Stimulated activated naive CD8-positive, alpha-beta T cell treated with anti-CD3 and anti-CD28 coated beads, Interleukin-15, Interleukin-2, amounts not matched to agents 100 U/mL and 50 U/mL, for 24 hours (primary cell): ENCODE data around the gene ERC2.

Experiments used
- ATAC-seq: fragments of 150-1000 bp; cut with Tn5 transposase; one replicate; pipeline ENCODE4 v1.10.0; 2021
- DNase-seq: peaks from one replicate; pipeline ENCODE4 v3.0.0; 2021

Gene ERC2

GRCh38 chr3:55555873-55556618 is 912.2 kb downstream of the ERC2 start:
- DNase-seq (no peak), ATAC-seq (no peak)

GRCh38 chr3:55554634-55555425 is 913.4 kb downstream of the ERC2 start:
- ATAC-seq (no peak), DNase-seq (no peak)

- DNase-seq (no peak), ATAC-seq (no peak)
Observed at GRCh38 chr3:55551644-55552043, 916.6 kb downstream of the ERC2 start.

GRCh38 chr3:55549177-55549576 is 919.1 kb downstream of the ERC2 start:
- no peak for DNase-seq
- ATAC-seq, result no peak

- ATAC-seq (no peak), DNase-seq (no peak)
Observed at GRCh38 chr3:55546866-55547669, 921.2 kb downstream of the ERC2 start.

- ATAC-seq, result no peak
Observed at GRCh38 chr3:55545995-55546394, 922.3 kb downstream of the ERC2 start.

GRCh38 chr3:55544219-55544618 is 924.0 kb downstream of the ERC2 start:
- no peak for ATAC-seq
- no peak for DNase-seq

More at GRCh38 chr3:55545995-55546394, 922.3 kb downstream of the ERC2 start:
- no peak for DNase-seq

GRCh38 chr3:55543181-55543614 is 925.1 kb downstream of the ERC2 start:
- ATAC-seq (no peak), DNase-seq (no peak)

GRCh38 chr3:55541456-55541855 is 926.8 kb downstream of the ERC2 start:
- ATAC-seq (no peak), DNase-seq (no peak)

- no peak for ATAC-seq
- DNase-seq, result no peak
Observed at GRCh38 chr3:55541016-55541415, 927.3 kb downstream of the ERC2 start.

GRCh38 chr3:55540579-55540978 is 927.7 kb downstream of the ERC2 start:
- no peak for ATAC-seq
- DNase-seq, result no peak

- ATAC-seq (no peak), DNase-seq (no peak)
Observed at GRCh38 chr3:55538158-55538557, 930.1 kb downstream of the ERC2 start.

GRCh38 chr3:55537563-55537962 is 930.7 kb downstream of the ERC2 start:
- no peak for DNase-seq
- no peak for ATAC-seq

- ATAC-seq, result no peak
- DNase-seq, result no peak
Observed at GRCh38 chr3:55537129-55537528, 931.1 kb downstream of the ERC2 start.

- ATAC-seq, result no peak
- no peak for DNase-seq
Observed at GRCh38 chr3:55534876-55535275, 933.4 kb downstream of the ERC2 start.

GRCh38 chr3:55532806-55533205 is 935.5 kb downstream of the ERC2 start:
- no peak for DNase-seq
- no peak for ATAC-seq

GRCh38 chr3:55531321-55531720 is 936.9 kb downstream of the ERC2 start:
- ATAC-seq (no peak), DNase-seq (no peak)

GRCh38 chr3:55527361-55527760 is 940.9 kb downstream of the ERC2 start:
- ATAC-seq (no peak), DNase-seq (no peak)

GRCh38 chr3:55526332-55527030 is 941.8 kb downstream of the ERC2 start:
- DNase-seq, result no peak
- ATAC-seq, result no peak

GRCh38 chr3:55525436-55525835 is 942.8 kb downstream of the ERC2 start:
- DNase-seq, result no peak
- ATAC-seq, result no peak

- ATAC-seq (no peak), DNase-seq (no peak)
Observed at GRCh38 chr3:55524565-55525244, 943.6 kb downstream of the ERC2 start.

GRCh38 chr3:55523471-55523870 is 944.8 kb downstream of the ERC2 start:
- ATAC-seq, result no peak
- no peak for DNase-seq
